Activated naive CD4-positive, alpha-beta T cell treated with anti-CD3 and anti-CD28 coated beads for 36 hours (primary cell): ENCODE measurements around the gene SMURF2. TPM values are rescaled to one million over a fixed set of nuclear protein-coding genes. Genes with fewer than 3 reads are reported as not detected.

Source experiments
- CTCF ChIA-PET: fragments of 350-600 bp; sonication (Branson Sonifier 250); formaldehyde crosslinking; loops from one replicate; lab custom pipeline; 2021; ENCODE audit warnings: antibody characterized with exemption; lab: Charles Lee
- DNase-seq: peaks from one replicate; pipeline ENCODE4 v3.0.0-alpha.2; 2020
- H3K27ac Mint-ChIP-seq: one replicate; pipeline ENCODE4 v1.8.0; 2021; ENCODE audit warnings: mild to moderate bottlenecking, mixed read lengths
- H3K27me3 Mint-ChIP-seq: one replicate; pipeline ENCODE4 v1.8.0; 2021; ENCODE audit warnings: low read depth, mixed read lengths
- H3K36me3 Mint-ChIP-seq: one replicate; pipeline ENCODE4 v1.8.0; 2021; ENCODE audit warnings: low read depth, mixed read lengths
- H3K4me1 Mint-ChIP-seq: one replicate; pipeline ENCODE4 v1.8.0; 2021; ENCODE audit warnings: low read depth, mixed read lengths
- H3K4me3 Mint-ChIP-seq: one replicate; pipeline ENCODE4 v1.8.0; 2021; ENCODE audit warnings: mild to moderate bottlenecking, moderate library complexity, mixed read lengths
- H3K9me3 Mint-ChIP-seq: one replicate; pipeline ENCODE4 v1.8.0; 2021; ENCODE audit warnings: mixed read lengths
- intact Hi-C: fragments of 100-400 bp; cut with micrococcal nuclease; formaldehyde crosslinking; loops from one replicate; pipeline ENCODE4 v1.15.1; 2023
- total RNA-seq, 2 experiments: library from RNA; stranded (reverse); gene quantifications; one replicate each; pipeline ENCODE4 v1.2.3, GENCODE V29; 2021

The SMURF2 gene
- total RNA-seq, 2 experiments from 2014 or later: 9.6 to 10.7 TPM

- CTCF ChIA-PET: interaction anchor here (0.9 to 1.3 kb wide), 4 partner anchors 8 to 82 kb away, joined by 3 to 4 read pairs (median 3); no protein-coding TSS in a partner anchor
- intact Hi-C loops: loop anchor here (1.0 to 2.0 kb wide), 4 partner anchors 8 to 76 kb away; no protein-coding TSS in a partner anchor
Observed at GRCh38 chr17:64573214-64573613, 88.9 kb downstream of the SMURF2 start.

GRCh38 chr17:64572682-64573154 is 89.4 kb downstream of the SMURF2 start:
- Mint-ChIP-seq H3K9me3 (no peaks in the 10 kb centered on the region), H3K36me3 (peaks cover 6% of the 10 kb centered on the region), H3K4me3 (no peak overlapping the region), H3K4me1 (peaks cover 14% of the 10 kb centered on the region), H3K27me3 (no peaks in the 10 kb centered on the region), H3K27ac (peak overlapping the region; percentile 70)
- peak; percentile 7 for DNase-seq
- CTCF ChIA-PET: interaction anchor here (0.7 to 1.5 kb wide), 4 partner anchors 8 to 458 kb away, joined by 3 read pairs; no protein-coding TSS in a partner anchor
- intact Hi-C loops: loop anchor here (1.0 to 2.0 kb wide), 4 partner anchors 9 to 76 kb away; no protein-coding TSS in a partner anchor

More at GRCh38 chr17:64573214-64573613, 88.9 kb downstream of the SMURF2 start:
- no peaks in the 10 kb centered on the region for H3K27me3 Mint-ChIP-seq
- no peak overlapping the region for H3K27ac Mint-ChIP-seq
- peaks cover 7% of the 10 kb centered on the region for H3K36me3 Mint-ChIP-seq
- H3K4me3 Mint-ChIP-seq: no peak overlapping the region
- DNase-seq: peak; percentile 28
- H3K4me1 Mint-ChIP-seq: peaks cover 14% of the 10 kb centered on the region
- H3K9me3 Mint-ChIP-seq: no peaks in the 10 kb centered on the region

- intact Hi-C loops: loop anchor here (2.0 kb wide), 3 partner anchors 37 to 77 kb away; no protein-coding TSS in a partner anchor
- CTCF ChIA-PET: interaction anchor here (0.6 to 1.5 kb wide), 3 partner anchors 41 to 84 kb away, joined by 3 read pairs; no protein-coding TSS in a partner anchor
- H3K4me1 Mint-ChIP-seq: peaks cover 14% of the 10 kb centered on the region
Observed at GRCh38 chr17:64571746-64572145, 90.4 kb downstream of the SMURF2 start.

GRCh38 chr17:64565563-64565962 is 96.5 kb downstream of the SMURF2 start:
- Mint-ChIP-seq H3K4me1 (peaks cover 4% of the 10 kb centered on the region), H3K27ac (no peak overlapping the region), H3K36me3 (peaks cover 8% of the 10 kb centered on the region), H3K9me3 (no peaks in the 10 kb centered on the region), H3K4me3 (no peak overlapping the region), H3K27me3 (no peaks in the 10 kb centered on the region)
- intact Hi-C loops: no loop called here
- no peak for DNase-seq
- CTCF ChIA-PET: interaction anchor here (0.5 to 1.6 kb wide), 5 partner anchors 8 to 141 kb away, joined by 3 to 6 read pairs (median 3); no protein-coding TSS in a partner anchor

More at GRCh38 chr17:64571746-64572145, 90.4 kb downstream of the SMURF2 start:
- Mint-ChIP-seq H3K27ac (no peak overlapping the region), H3K36me3 (peaks cover 3% of the 10 kb centered on the region), H3K4me3 (no peak overlapping the region), H3K9me3 (no peaks in the 10 kb centered on the region), H3K27me3 (no peaks in the 10 kb centered on the region)
- DNase-seq: no peak

GRCh38 chr17:64564098-64564497 is 98.0 kb downstream of the SMURF2 start:
- CTCF ChIA-PET: interaction anchor here (0.8 kb wide), 1 partner anchor 25 kb away, joined by 3 read pairs; no protein-coding TSS in a partner anchor
- H3K4me1 Mint-ChIP-seq: peaks cover 4% of the 10 kb centered on the region
- H3K36me3 Mint-ChIP-seq: peaks cover 8% of the 10 kb centered on the region
- H3K9me3 Mint-ChIP-seq: no peaks in the 10 kb centered on the region
- H3K4me3 Mint-ChIP-seq: no peak overlapping the region
- no peaks in the 10 kb centered on the region for H3K27me3 Mint-ChIP-seq
- peak overlapping the region; percentile 16 for H3K27ac Mint-ChIP-seq
- intact Hi-C loops: no loop called here
- no peak for DNase-seq

GRCh38 chr17:64555281-64555680 is 106.8 kb downstream of the SMURF2 start:
- H3K9me3 Mint-ChIP-seq: no peaks in the 10 kb centered on the region
- intact Hi-C loops: no loop called here
- no peak overlapping the region for H3K4me3 Mint-ChIP-seq
- H3K27me3 Mint-ChIP-seq: no peaks in the 10 kb centered on the region
- H3K36me3 Mint-ChIP-seq: peaks cover 2% of the 10 kb centered on the region
- H3K27ac Mint-ChIP-seq: no peak overlapping the region
- DNase-seq: no peak
- H3K4me1 Mint-ChIP-seq: no peaks in the 10 kb centered on the region
- CTCF ChIA-PET: interaction anchor here (0.9 to 2.3 kb wide), 2 partner anchors 10 to 94 kb away, joined by 4 to 5 read pairs; no protein-coding TSS in a partner anchor

- peaks cover 2% of the 10 kb centered on the region for H3K36me3 Mint-ChIP-seq
- no peak overlapping the region for H3K27ac Mint-ChIP-seq
- no peak for DNase-seq
- no peak overlapping the region for H3K4me3 Mint-ChIP-seq
- no peaks in the 10 kb centered on the region for H3K9me3 Mint-ChIP-seq
- H3K27me3 Mint-ChIP-seq: no peaks in the 10 kb centered on the region
- CTCF ChIA-PET: interaction anchor here (2.3 kb wide), 1 partner anchor 95 kb away, joined by 5 read pairs; no protein-coding TSS in a partner anchor
- intact Hi-C loops: no loop called here
- H3K4me1 Mint-ChIP-seq: no peaks in the 10 kb centered on the region
Observed at GRCh38 chr17:64554028-64554637, 108.0 kb downstream of the SMURF2 start.

- no peaks in the 10 kb centered on the region for H3K4me1 Mint-ChIP-seq
- no peak overlapping the region for H3K4me3 Mint-ChIP-seq
- peaks cover 2% of the 10 kb centered on the region for H3K36me3 Mint-ChIP-seq
- no peak for DNase-seq
- CTCF ChIA-PET: no interaction called here
- H3K27me3 Mint-ChIP-seq: no peaks in the 10 kb centered on the region
- no peaks in the 10 kb centered on the region for H3K9me3 Mint-ChIP-seq
- intact Hi-C loops: no loop called here
- no peak overlapping the region for H3K27ac Mint-ChIP-seq
Observed at GRCh38 chr17:64551461-64551860, 110.6 kb downstream of the SMURF2 start.

- DNase-seq: no peak
- Mint-ChIP-seq H3K27me3 (no peaks in the 10 kb centered on the region), H3K36me3 (peaks cover 1% of the 10 kb centered on the region), H3K9me3 (no peaks in the 10 kb centered on the region), H3K4me1 (no peaks in the 10 kb centered on the region), H3K27ac (no peak overlapping the region), H3K4me3 (no peak overlapping the region)
- intact Hi-C loops: no loop called here
- CTCF ChIA-PET: interaction anchor here (0.7 to 1.5 kb wide), 3 partner anchors 10 to 14 kb away, joined by 3 to 4 read pairs (median 4); no protein-coding TSS in a partner anchor
Observed at GRCh38 chr17:64547319-64547718, 114.8 kb downstream of the SMURF2 start.

GRCh38 chr17:64546716-64547115 is 115.4 kb downstream of the SMURF2 start:
- Mint-ChIP-seq H3K9me3 (no peaks in the 10 kb centered on the region), H3K27ac (no peak overlapping the region), H3K4me3 (no peak overlapping the region), H3K27me3 (no peaks in the 10 kb centered on the region), H3K36me3 (peaks cover 1% of the 10 kb centered on the region), H3K4me1 (no peaks in the 10 kb centered on the region)
- no peak for DNase-seq
- intact Hi-C loops: no loop called here
- CTCF ChIA-PET: interaction anchor here (0.8 kb wide), 1 partner anchor 9 kb away, joined by 4 read pairs; no protein-coding TSS in a partner anchor

GRCh38 chr17:64544742-64545141 is 117.4 kb downstream of the SMURF2 start:
- H3K4me3 Mint-ChIP-seq: no peak overlapping the region
- H3K4me1 Mint-ChIP-seq: no peaks in the 10 kb centered on the region
- no peak for DNase-seq
- H3K9me3 Mint-ChIP-seq: no peaks in the 10 kb centered on the region
- H3K27me3 Mint-ChIP-seq: no peaks in the 10 kb centered on the region
- intact Hi-C loops: no loop called here
- H3K36me3 Mint-ChIP-seq: peaks cover 1% of the 10 kb centered on the region
- H3K27ac Mint-ChIP-seq: no peak overlapping the region
- CTCF ChIA-PET: interaction anchor here (0.7 to 1.3 kb wide), 4 partner anchors 11 to 662 kb away, joined by 3 to 5 read pairs (median 3); no protein-coding TSS in a partner anchor

- Mint-ChIP-seq H3K36me3 (peaks cover 10% of the 10 kb centered on the region), H3K4me1 (no peaks in the 10 kb centered on the region), H3K4me3 (no peak overlapping the region), H3K27ac (no peak overlapping the region), H3K9me3 (no peaks in the 10 kb centered on the region), H3K27me3 (no peaks in the 10 kb centered on the region)
- no peak for DNase-seq
- intact Hi-C loops: no loop called here
- CTCF ChIA-PET: interaction anchor here (1.8 kb wide), 1 partner anchor 109 kb away, joined by 5 read pairs; no protein-coding TSS in a partner anchor
Observed at GRCh38 chr17:64540118-64540776, 121.9 kb downstream of the SMURF2 start.
